H9 (cell line): ENCODE measurements around the gene RGS13. TPM values are rescaled to one million over a fixed set of nuclear protein-coding genes. Genes with fewer than 3 reads are reported as not detected.

Experiments used
- DNase-seq: peaks from one replicate; pipeline ENCODE4 v3.0.0-alpha.2; 2017
- H2AFZ ChIP-seq: one replicate; pipeline ENCODE4 v1.6.1; 2013; ENCODE audit warnings: mild to moderate bottlenecking, low read length, control low read depth, moderate library complexity
- H2AK5ac ChIP-seq: 2 replicates; pipeline ENCODE4 v1.6.1; 2013; ENCODE audit warnings: low read length, control low read depth, mixed read lengths; ENCODE audit not compliant: insufficient read length
- H2BK120ac ChIP-seq: one replicate; pipeline ENCODE4 v1.6.1; 2013; ENCODE audit warnings: low read depth, mild to moderate bottlenecking, low read length, control low read depth, inconsistent platforms; ENCODE audit not compliant: poor library complexity, severe bottlenecking
- H2BK12ac ChIP-seq: 2 replicates; pipeline ENCODE4 v1.6.1; 2013; ENCODE audit warnings: low read length, control low read depth, mixed read lengths, low read depth; ENCODE audit not compliant: insufficient read length
- H2BK15ac ChIP-seq: 2 replicates; pipeline ENCODE4 v1.6.1; 2013; ENCODE audit warnings: low read depth, low read length, control low read depth
- H2BK20ac ChIP-seq: one replicate; pipeline ENCODE4 v1.6.1; 2013; ENCODE audit warnings: low read depth, mild to moderate bottlenecking, low read length, control low read depth, inconsistent platforms; ENCODE audit not compliant: poor library complexity, severe bottlenecking
- H2BK5ac ChIP-seq: 2 replicates; pipeline ENCODE4 v1.6.1; 2013; ENCODE audit warnings: low read length, control low read depth, mixed read lengths; ENCODE audit not compliant: insufficient read length
- H3K14ac ChIP-seq: 2 replicates; pipeline ENCODE4 v1.6.1; 2013; ENCODE audit warnings: low read length, control low read depth; ENCODE audit not compliant: insufficient read depth
- H3K18ac ChIP-seq: 2 replicates; pipeline ENCODE4 v1.6.1; 2013; ENCODE audit warnings: low read depth, mild to moderate bottlenecking, mixed read lengths, low read length, control low read depth; ENCODE audit not compliant: insufficient read length
- H3K23ac ChIP-seq: 2 replicates; pipeline ENCODE4 v1.6.1; 2013; ENCODE audit warnings: low read length, control low read depth, mixed read lengths, low read depth; ENCODE audit not compliant: insufficient read length
- H3K23me2 ChIP-seq: 2 replicates; pipeline ENCODE4 v1.6.1; 2013; ENCODE audit warnings: low read depth, mild to moderate bottlenecking, mixed read lengths, low read length, control low read depth; ENCODE audit not compliant: insufficient read length, poor library complexity, severe bottlenecking
- H3K27ac ChIP-seq: 2 replicates; pipeline ENCODE4 v1.5.1; 2013; ENCODE audit warnings: low read length, control low read depth, mixed read lengths, low read depth; ENCODE audit not compliant: insufficient read length
- H3K27me3 ChIP-seq: 2 replicates; pipeline ENCODE4 v1.6.1; 2013; ENCODE audit warnings: low read length, control low read depth, inconsistent platforms; ENCODE audit not compliant: insufficient read depth
- H3K4ac ChIP-seq: 2 replicates; pipeline ENCODE4 v1.6.1; 2013; ENCODE audit warnings: low read depth, mild to moderate bottlenecking, control low read depth, inconsistent platforms, low read length, moderate library complexity
- H3K4me1 ChIP-seq: 2 replicates; pipeline ENCODE4 v1.6.1; 2013; ENCODE audit warnings: low read length, control low read depth, inconsistent platforms; ENCODE audit not compliant: insufficient read depth
- H3K4me2 ChIP-seq: 2 replicates; pipeline ENCODE4 v1.6.1; 2013; ENCODE audit warnings: low read length, control low read depth, mixed read lengths; ENCODE audit not compliant: insufficient read length, insufficient read depth
- H3K56ac ChIP-seq: 2 replicates; pipeline ENCODE4 v1.6.1; 2013; ENCODE audit warnings: low read depth, mild to moderate bottlenecking, mixed read lengths, low read length, control low read depth; ENCODE audit not compliant: insufficient read length
- H3K79me1 ChIP-seq: 2 replicates; pipeline ENCODE4 v1.6.1; 2013; ENCODE audit warnings: low read depth, mild to moderate bottlenecking, moderate library complexity, low read length, control low read depth, inconsistent platforms; ENCODE audit not compliant: insufficient read depth, poor library complexity, severe bottlenecking
- H3K79me2 ChIP-seq: 2 replicates; pipeline ENCODE4 v1.6.1; 2013; ENCODE audit warnings: low read length, control low read depth, inconsistent platforms; ENCODE audit not compliant: insufficient read depth
- H3K9ac ChIP-seq: 2 replicates; pipeline ENCODE4 v1.6.1; 2013; ENCODE audit warnings: low read length, control low read depth, mixed read lengths; ENCODE audit not compliant: insufficient read length; ENCODE audit errors: extremely low read depth
- H3K9me3 ChIP-seq: one replicate; pipeline ENCODE4 v1.6.1; 2013; ENCODE audit warnings: low read depth, low read length, inconsistent platforms; ENCODE audit not compliant: control insufficient read depth
- H3T11ph ChIP-seq: one replicate; pipeline ENCODE4 v1.6.1; 2013; ENCODE audit warnings: mild to moderate bottlenecking, low read length, control low read depth, inconsistent platforms
- H4K20me1 ChIP-seq: one replicate; pipeline ENCODE4 v1.6.1; 2013; ENCODE audit not compliant: control insufficient read depth, insufficient read length, insufficient read depth
- H4K5ac ChIP-seq: 2 replicates; pipeline ENCODE4 v1.6.1; 2013; ENCODE audit warnings: low read depth, mild to moderate bottlenecking, mixed read lengths, low read length, control low read depth; ENCODE audit not compliant: insufficient read length
- H4K8ac ChIP-seq: replicated peaks from 2 replicates; pipeline ENCODE4 v1.6.1; 2013; ENCODE audit warnings: low read length, control low read depth, mixed read lengths, low read depth; ENCODE audit not compliant: insufficient read length
- H4K91ac ChIP-seq: 2 replicates; pipeline ENCODE4 v1.6.1; 2013; ENCODE audit warnings: low read depth, mild to moderate bottlenecking, moderate library complexity, mixed read lengths, low read length, control low read depth; ENCODE audit not compliant: insufficient read length
- H3K27ac Mint-ChIP-seq, 3 experiments: 2 replicates in 2 of 3; 3 replicates in 1 of 3; pipeline ENCODE4 v1.8.0; 2020 to 2021; ENCODE audit warnings: mixed read lengths in 3 of 3, mild to moderate bottlenecking in 1 of 3, moderate library complexity in 1 of 3
- H3K27me3 Mint-ChIP-seq: 2 replicates; pipeline ENCODE4 v1.8.0; 2021; ENCODE audit warnings: low read depth, mild to moderate bottlenecking, moderate library complexity, mixed read lengths
- H3K36me3 Mint-ChIP-seq, 3 experiments: 2 replicates in 2 of 3; 3 replicates in 1 of 3; pipeline ENCODE4 v1.8.0; 2020 to 2021; ENCODE audit warnings: low read depth in 3 of 3, mixed read lengths in 3 of 3; ENCODE audit not compliant: insufficient read depth in 1 of 3
- H3K4me1 Mint-ChIP-seq, 2 experiments: 2 replicates each; pipeline ENCODE4 v1.8.0; 2020; ENCODE audit warnings: mixed read lengths in 2 of 2
- H3K4me3 Mint-ChIP-seq, 2 experiments: 2 replicates in 1 of 2; 3 replicates in 1 of 2; pipeline ENCODE4 v1.8.0; 2020 to 2021; ENCODE audit warnings: mild to moderate bottlenecking in 2 of 2, mixed read lengths in 2 of 2, moderate library complexity in 1 of 2
- H3K9me3 Mint-ChIP-seq, 2 experiments: 2 replicates in 1 of 2; 3 replicates in 1 of 2; pipeline ENCODE4 v1.8.0; 2020; ENCODE audit warnings: mild to moderate bottlenecking in 2 of 2, mixed read lengths in 2 of 2, moderate library complexity in 1 of 2
- CTCF ChIP-seq: fragments of 200-600 bp; sonication (generic); conservative IDR thresholded peaks from 3 replicates; pipeline ENCODE4 v1.8.0; 2021; ENCODE audit warnings: antibody characterized with exemption, mild to moderate bottlenecking
- WGBS: extraction: QIAGEN DNeasy Blood & Tissue Kit; methylation state at CpG from one replicate; pipeline ENCODE4 v1.1.7; 2013; ENCODE audit warnings: missing lambda C conversion rate, low lambda C conversion rate, mixed read lengths; ENCODE audit not compliant: insufficient read length; ENCODE audit errors: extremely low coverage; 5-methylcytosine and 5-hydroxymethylcytosine counted together
- total RNA-seq: library from RNA; stranded (reverse); gene quantifications from 2 replicates; pipeline ENCODE4 v1.2.1, GENCODE V29; 2021

The RGS13 gene
- total RNA-seq, 1 experiment from 2014 or later, result not detected

GRCh38 chr1:192707978-192708547, 72.1 kb downstream of the RGS13 start:
- no peaks in the 10 kb centered on the region for H3K9me3 Mint-ChIP-seq

More at GRCh38 chr1:192707978-192708547, 72.1 kb downstream of the RGS13 start:
- Histone ChIP-seq H3K79me2 (no peaks in the 10 kb centered on the region), H3T11ph (no peak overlapping the region), H2AK5ac (no peak overlapping the region), H3K56ac (no peak overlapping the region), H3K27me3 (no peaks in the 10 kb centered on the region), H4K8ac (no peak overlapping the region), H3K14ac (no peak overlapping the region), H2BK120ac (no peak overlapping the region), H3K27ac (no peak overlapping the region), H3K23me2 (no peaks in the 10 kb centered on the region), H3K18ac (no peak overlapping the region), H3K23ac (no peak overlapping the region), H3K4me1 (no peaks in the 10 kb centered on the region), H2BK20ac (no peak overlapping the region), H3K79me1 (no peaks in the 10 kb centered on the region), H3K9me3 (no peaks in the 10 kb centered on the region), H3K4me2 (no peak overlapping the region), H2BK15ac (no peak overlapping the region), H3K9ac (no peak overlapping the region), H2BK12ac (no peak overlapping the region), H4K91ac (no peak overlapping the region), H2BK5ac (no peak overlapping the region), H4K5ac (no peak overlapping the region), H2AFZ (no peak overlapping the region), H4K20me1 (no peaks in the 10 kb centered on the region), H3K4ac (no peak overlapping the region)
- H3K36me3 Mint-ChIP-seq, result no peaks in the 10 kb centered on the region
- H3K27me3 Mint-ChIP-seq, result no peaks in the 10 kb centered on the region
- H3K27ac Mint-ChIP-seq, result no peak overlapping the region
- no peak for DNase-seq
- H3K4me1 Mint-ChIP-seq, result peaks cover 0 to 5% of the 10 kb centered on the region in 2 experiments; a peak in 1 of 4 replicates
- TF ChIP-seq CTCF, result no peak
- no peak overlapping the region for H3K4me3 Mint-ChIP-seq
- WGBS, result no CpG with 5 or more reads among the region's 3 CpGs
